ENCODE measurements around the gene ADAM12. TPM values are rescaled to one million over a fixed set of nuclear protein-coding genes. Genes with fewer than 3 reads are reported as not detected.

ADAM12 gene
- total RNA-seq, 1 experiment from 2014 or later = not detected

- Mint-ChIP-seq H3K36me3 (ENCODE audit: insufficient read depth, unreplicated experiment) (no peaks in the 10 kb centered on the region), H3K27ac (ENCODE audit: unreplicated experiment) (no peak overlapping the region), H3K4me1 (ENCODE audit: low read depth, unreplicated experiment) (no peaks in the 10 kb centered on the region), H3K9me3 (ENCODE audit: low read depth, unreplicated experiment) (no peaks in the 10 kb centered on the region), H3K4me3 (ENCODE audit: low read depth, unreplicated experiment) (no peak overlapping the region), H3K27me3 (ENCODE audit: unreplicated experiment) (peaks cover 66% of the 10 kb centered on the region)
- CTCF ChIA-PET = no interaction called here
- TF ChIP-seq CTCF (IDR thresholded peaks at IDR 0.05; ENCODE audit: unreplicated experiment) = no peak
- DNase-seq = no peak
- intact Hi-C loops (cut with micrococcal nuclease; ENCODE audit: unreplicated experiment) = no loop called here
- no TSS peak for BruUV-seq (replicated peaks)
These were observed 161.1 kb downstream of the ADAM12 start for GRCh38 chr10:126226988-126227761.

GRCh38 chr10:126226205-126226604 lies 162.1 kb downstream of the ADAM12 start:
- peaks cover 56% of the 10 kb centered on the region for H3K27me3 Mint-ChIP-seq (ENCODE audit: unreplicated experiment)
- BruUV-seq (replicated peaks) = no TSS peak
- no peak overlapping the region for H3K27ac Mint-ChIP-seq (ENCODE audit: unreplicated experiment)

GRCh38 chr10:126225672-126226008 lies 162.6 kb downstream of the ADAM12 start:
- no TSS peak for BruUV-seq (replicated peaks)
- H3K4me3 Mint-ChIP-seq (ENCODE audit: low read depth, unreplicated experiment) = no peak overlapping the region
- intact Hi-C loops (cut with micrococcal nuclease; ENCODE audit: unreplicated experiment) = no loop called here
- no peak for TF ChIP-seq CTCF (IDR thresholded peaks at IDR 0.05; ENCODE audit: unreplicated experiment)
- no peak overlapping the region for H3K27ac Mint-ChIP-seq (ENCODE audit: unreplicated experiment)
- H3K4me1 Mint-ChIP-seq (ENCODE audit: low read depth, unreplicated experiment) = no peaks in the 10 kb centered on the region
- H3K27me3 Mint-ChIP-seq (ENCODE audit: unreplicated experiment) = peaks cover 54% of the 10 kb centered on the region
- H3K36me3 Mint-ChIP-seq (ENCODE audit: insufficient read depth, unreplicated experiment) = no peaks in the 10 kb centered on the region
- no peaks in the 10 kb centered on the region for H3K9me3 Mint-ChIP-seq (ENCODE audit: low read depth, unreplicated experiment)
- no peak for DNase-seq
- CTCF ChIA-PET = no interaction called here

More at GRCh38 chr10:126226205-126226604, 162.1 kb downstream of the ADAM12 start:
- Mint-ChIP-seq H3K9me3 (ENCODE audit: low read depth, unreplicated experiment) (no peaks in the 10 kb centered on the region), H3K36me3 (ENCODE audit: insufficient read depth, unreplicated experiment) (no peaks in the 10 kb centered on the region), H3K4me1 (ENCODE audit: low read depth, unreplicated experiment) (no peaks in the 10 kb centered on the region), H3K4me3 (ENCODE audit: low read depth, unreplicated experiment) (no peak overlapping the region)
- no peak for TF ChIP-seq CTCF (IDR thresholded peaks at IDR 0.05; ENCODE audit: unreplicated experiment)
- CTCF ChIA-PET = no interaction called here
- no peak for DNase-seq
- intact Hi-C loops (cut with micrococcal nuclease; ENCODE audit: unreplicated experiment) = no loop called here

GRCh38 chr10:126224967-126225671 lies 163.2 kb downstream of the ADAM12 start:
- CTCF ChIA-PET = no interaction called here
- no peak for DNase-seq
- Mint-ChIP-seq H3K27me3 (ENCODE audit: unreplicated experiment) (peaks cover 54% of the 10 kb centered on the region), H3K4me3 (ENCODE audit: low read depth, unreplicated experiment) (no peak overlapping the region), H3K9me3 (ENCODE audit: low read depth, unreplicated experiment) (no peaks in the 10 kb centered on the region), H3K4me1 (ENCODE audit: low read depth, unreplicated experiment) (no peaks in the 10 kb centered on the region), H3K27ac (ENCODE audit: unreplicated experiment) (no peak overlapping the region), H3K36me3 (ENCODE audit: insufficient read depth, unreplicated experiment) (no peaks in the 10 kb centered on the region)
- intact Hi-C loops (cut with micrococcal nuclease; ENCODE audit: unreplicated experiment) = no loop called here
- BruUV-seq (replicated peaks) = no TSS peak
- no peak for TF ChIP-seq CTCF (IDR thresholded peaks at IDR 0.05; ENCODE audit: unreplicated experiment)

Data from Calu3 (cell line).